ENCODE results near the gene DUS3L.

The DUS3L gene

DNA sequence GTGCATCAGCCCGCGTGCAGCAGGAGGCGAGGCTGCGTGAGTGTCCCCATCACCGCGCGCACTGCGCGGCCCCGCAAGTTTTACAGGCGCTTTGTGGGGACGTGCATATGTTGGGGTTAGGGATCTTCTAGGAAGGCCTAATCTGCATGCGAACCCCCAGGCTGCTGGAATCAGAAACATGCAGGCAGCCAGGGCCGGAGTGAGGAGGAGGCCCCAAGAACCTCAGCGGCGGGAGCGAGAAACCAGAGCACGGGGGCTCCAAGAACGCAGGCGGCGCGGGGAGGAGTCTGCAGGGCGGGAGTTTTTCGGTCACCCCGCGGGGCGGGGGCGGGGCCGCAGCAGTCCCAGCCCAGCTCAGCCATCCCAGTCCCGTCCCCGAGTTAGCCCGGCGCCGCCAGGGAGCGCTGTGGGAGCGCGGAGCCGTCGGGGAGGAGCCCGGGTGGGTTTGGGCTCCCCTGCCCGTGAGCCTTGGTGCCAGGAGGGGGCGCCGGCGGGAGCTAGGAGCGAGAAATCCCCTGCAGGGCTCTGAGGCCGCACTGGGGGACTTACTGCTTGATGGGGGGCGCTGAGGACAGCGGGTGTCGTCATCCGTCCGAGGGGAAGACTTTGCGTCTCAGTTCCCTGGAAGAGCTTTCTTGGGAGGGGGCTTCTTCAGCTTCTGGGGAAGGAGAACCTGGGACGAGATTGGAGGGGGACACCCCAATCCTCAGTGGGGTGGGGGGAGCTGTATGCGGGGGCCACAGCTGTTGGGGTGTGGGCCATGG lies 13.0 kb upstream of the DUS3L start:
- Histone ChIP-seq H3K27ac (no peak overlapping the region), H3K4me3 (ENCODE audit: low read depth, low read length) (peak overlapping the region; percentile 39), H3K36me3 (replicated peaks) (no peaks in the 10 kb centered on the region), H3K27me3 (replicated peaks) (peaks cover 15% of the 10 kb centered on the region)
- TF ChIP-seq, protein P1, sequence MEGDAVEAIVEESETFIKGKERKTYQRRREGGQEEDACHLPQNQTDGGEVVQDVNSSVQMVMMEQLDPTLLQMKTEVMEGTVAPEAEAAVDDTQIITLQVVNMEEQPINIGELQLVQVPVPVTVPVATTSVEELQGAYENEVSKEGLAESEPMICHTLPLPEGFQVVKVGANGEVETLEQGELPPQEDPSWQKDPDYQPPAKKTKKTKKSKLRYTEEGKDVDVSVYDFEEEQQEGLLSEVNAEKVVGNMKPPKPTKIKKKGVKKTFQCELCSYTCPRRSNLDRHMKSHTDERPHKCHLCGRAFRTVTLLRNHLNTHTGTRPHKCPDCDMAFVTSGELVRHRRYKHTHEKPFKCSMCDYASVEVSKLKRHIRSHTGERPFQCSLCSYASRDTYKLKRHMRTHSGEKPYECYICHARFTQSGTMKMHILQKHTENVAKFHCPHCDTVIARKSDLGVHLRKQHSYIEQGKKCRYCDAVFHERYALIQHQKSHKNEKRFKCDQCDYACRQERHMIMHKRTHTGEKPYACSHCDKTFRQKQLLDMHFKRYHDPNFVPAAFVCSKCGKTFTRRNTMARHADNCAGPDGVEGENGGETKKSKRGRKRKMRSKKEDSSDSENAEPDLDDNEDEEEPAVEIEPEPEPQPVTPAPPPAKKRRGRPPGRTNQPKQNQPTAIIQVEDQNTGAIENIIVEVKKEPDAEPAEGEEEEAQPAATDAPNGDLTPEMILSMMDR (IDR thresholded peaks at IDR 0.05; ENCODE audit: low read depth, low read length, missing control alignments): peak; percentile 88
- peak; percentile 72 for DNase-seq
- in situ Hi-C loops (cut with HindIII; ENCODE audit: low pct_ligation_motif_present, low sequenced_read_pairs): no loop called here

DNA sequence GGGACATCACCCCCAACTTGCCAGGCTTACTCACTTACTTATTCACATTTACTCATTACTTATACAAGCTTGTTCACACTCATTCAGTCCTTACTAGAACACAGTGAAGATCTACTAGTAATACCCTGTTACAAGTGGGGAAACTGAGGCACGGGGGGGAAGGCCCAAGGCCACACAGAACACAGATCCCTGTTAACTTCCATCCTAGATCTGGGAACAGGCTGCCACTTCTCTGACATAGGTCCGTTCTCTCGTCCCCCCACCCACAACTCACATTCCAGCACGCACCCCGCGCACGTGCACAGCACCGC lies 12.4 kb upstream of the DUS3L start:
- H3K27me3 ChIP-seq (replicated peaks): peaks cover 15% of the 10 kb centered on the region
- no peak for DNase-seq
- no peak overlapping the region for H3K27ac ChIP-seq
- peak overlapping the region; percentile 39 for H3K4me3 ChIP-seq (ENCODE audit: low read depth, low read length)
- TF ChIP-seq, protein P1 (IDR thresholded peaks at IDR 0.05; ENCODE audit: low read depth, low read length, missing control alignments): no peak
- in situ Hi-C loops (cut with HindIII; ENCODE audit: low pct_ligation_motif_present, low sequenced_read_pairs): no loop called here
- no peaks in the 10 kb centered on the region for H3K36me3 ChIP-seq (replicated peaks)

DNA sequence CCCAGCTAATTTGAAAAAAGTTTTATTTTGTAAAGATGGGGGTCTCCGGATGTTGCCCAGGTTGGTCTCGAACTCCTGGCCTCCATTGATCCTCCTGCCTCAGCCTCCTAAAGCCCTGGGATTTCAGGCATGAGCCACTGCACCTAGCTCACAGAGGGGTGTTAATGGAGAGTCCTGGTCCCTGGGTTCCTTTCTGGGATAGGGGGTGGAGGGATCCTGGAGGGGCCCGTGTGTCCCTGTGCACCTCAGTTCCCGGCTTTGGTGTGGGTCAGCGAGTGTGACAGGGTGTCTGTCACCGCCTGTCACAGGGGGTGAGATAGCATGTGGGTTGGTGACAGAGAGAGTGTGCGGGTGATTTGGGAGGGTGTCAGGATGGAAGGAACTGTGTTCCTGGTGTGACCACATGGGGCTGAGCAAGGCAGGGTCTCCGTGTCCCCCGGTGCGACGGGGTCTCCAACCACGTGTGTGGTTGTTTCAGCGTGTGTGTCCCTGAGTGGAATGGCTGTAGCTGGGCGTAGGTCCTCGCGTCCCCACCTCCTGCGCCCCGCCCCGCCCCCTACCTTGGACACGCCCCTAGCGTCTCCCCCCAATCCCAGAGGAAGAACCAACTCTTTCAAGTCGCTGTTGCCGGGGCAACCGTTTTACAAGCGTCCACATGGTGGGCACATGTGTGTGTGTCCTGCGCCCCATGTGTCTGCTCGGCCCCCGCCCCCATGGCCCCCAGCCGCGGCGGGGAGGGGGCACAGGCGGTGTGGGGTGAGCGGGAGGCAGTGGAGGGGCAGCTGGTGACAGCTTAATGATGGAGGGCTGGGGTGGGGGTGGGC lies 11.0 kb upstream of the DUS3L start:
- TF ChIP-seq, protein P1 (IDR thresholded peaks at IDR 0.05; ENCODE audit: low read depth, low read length, missing control alignments): no peak
- peaks cover 15% of the 10 kb centered on the region for H3K27me3 ChIP-seq (replicated peaks)
- no peak for DNase-seq
- no peak overlapping the region for H3K27ac ChIP-seq
- in situ Hi-C loops (cut with HindIII; ENCODE audit: low pct_ligation_motif_present, low sequenced_read_pairs): no loop called here
- H3K4me3 ChIP-seq (ENCODE audit: low read depth, low read length): no peak overlapping the region
- H3K36me3 ChIP-seq (replicated peaks): no peaks in the 10 kb centered on the region

DNA sequence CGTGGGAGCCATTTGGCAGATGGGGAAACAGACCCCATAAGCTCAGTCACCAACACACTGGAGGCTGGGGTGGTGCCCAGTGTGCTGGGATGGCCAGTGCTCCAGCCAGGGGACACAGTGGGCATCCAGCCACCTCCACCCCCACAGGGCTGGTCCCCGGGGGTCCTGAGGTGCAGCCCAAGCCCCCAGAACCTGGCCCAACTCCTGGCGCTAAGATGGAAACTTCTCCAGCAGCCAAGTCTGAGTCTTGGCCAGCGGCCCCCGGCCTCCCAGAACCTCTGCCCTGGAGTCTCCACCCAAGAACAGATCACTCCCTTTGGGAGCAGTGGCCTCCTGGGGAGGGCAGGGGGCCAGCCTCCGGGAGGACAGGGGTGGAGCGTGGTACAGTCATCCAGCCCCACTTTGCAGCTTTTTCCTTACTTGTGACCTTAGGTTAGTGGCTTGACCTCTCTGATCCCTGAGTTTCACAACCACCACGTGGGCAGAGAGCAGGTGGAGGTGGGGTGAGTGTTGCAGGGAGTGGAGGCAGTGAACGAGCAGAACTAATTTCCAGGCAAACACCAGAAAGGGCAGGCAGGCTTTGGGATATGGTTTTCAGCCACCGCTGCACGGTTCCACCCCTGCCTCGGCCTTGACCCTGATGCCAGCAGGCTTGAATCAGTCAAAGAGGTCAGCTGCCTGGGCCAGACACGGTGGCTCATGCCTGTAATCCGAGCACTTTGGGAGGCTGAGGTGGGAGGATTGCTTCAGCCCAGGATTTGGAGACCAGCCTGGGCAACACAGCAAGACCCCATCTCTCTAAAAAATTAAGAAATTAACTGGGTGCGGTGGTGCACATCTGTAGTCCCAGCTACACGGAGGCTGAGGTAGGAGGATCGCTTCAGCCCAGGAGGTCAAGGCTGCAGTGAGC lies 9.7 kb upstream of the DUS3L start:
- in situ Hi-C loops (cut with HindIII; ENCODE audit: low pct_ligation_motif_present, low sequenced_read_pairs): no loop called here
- H3K27me3 ChIP-seq (replicated peaks): peaks cover 9% of the 10 kb centered on the region
- H3K4me3 ChIP-seq (ENCODE audit: low read depth, low read length): no peak overlapping the region
- no peaks in the 10 kb centered on the region for H3K36me3 ChIP-seq (replicated peaks)
- TF ChIP-seq, protein P1 (IDR thresholded peaks at IDR 0.05; ENCODE audit: low read depth, low read length, missing control alignments): no peak
- no peak overlapping the region for H3K27ac ChIP-seq
- no peak for DNase-seq

DNA sequence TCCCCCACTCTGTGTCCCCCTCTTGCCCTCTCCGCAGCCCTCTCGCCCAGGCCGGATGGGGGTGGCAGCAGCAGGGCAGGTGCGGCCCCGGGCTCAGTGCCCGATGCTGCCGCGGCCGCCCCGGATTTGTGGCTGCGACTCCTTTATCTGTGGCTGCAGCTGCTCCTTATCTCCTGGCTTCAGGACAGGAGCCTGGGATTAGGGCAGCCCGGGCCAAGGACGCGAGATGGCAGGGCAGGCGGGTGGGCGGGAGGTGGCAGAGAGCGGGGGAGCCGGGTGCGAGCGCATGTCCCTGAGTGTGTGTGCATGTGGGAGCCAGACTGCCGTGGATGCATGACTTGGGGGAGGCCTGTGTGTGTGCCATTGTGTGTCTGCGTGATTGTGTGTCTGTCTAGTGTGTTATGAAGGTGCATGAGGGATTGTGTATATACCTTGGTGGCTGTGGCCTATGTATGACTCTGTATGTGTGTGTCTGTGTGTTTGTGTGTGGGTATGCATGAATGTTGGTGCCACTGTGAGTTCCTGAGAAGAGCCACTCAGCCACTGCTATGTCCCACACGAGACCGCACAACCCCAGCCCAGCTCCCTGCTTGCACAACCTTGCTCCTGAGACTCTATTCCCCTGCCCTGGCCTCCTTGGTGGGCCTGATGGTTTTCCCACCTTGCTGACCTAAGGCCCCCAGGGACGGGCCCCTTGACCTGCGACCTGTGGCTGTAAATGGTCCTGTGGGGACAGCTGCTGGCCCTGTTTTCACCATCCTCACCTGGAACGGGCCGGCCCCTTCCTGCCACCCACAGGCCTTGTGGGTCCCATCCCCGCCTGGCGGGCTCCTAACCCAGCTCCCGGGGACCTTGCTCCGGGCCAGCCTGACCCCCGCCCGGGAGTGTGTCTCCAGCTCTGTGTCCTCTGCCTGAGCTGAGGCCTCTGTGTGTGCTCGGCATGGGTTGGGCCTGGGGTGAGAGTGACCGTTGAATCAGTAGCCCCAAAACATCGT lies 8.6 kb upstream of the DUS3L start:
- H3K27me3 ChIP-seq (replicated peaks): peaks cover 4% of the 10 kb centered on the region
- DNase-seq: no peak

More for the DNA sequence above, 8.6 kb upstream of the DUS3L start:
- H3K4me3 ChIP-seq (ENCODE audit: low read depth, low read length): no peak overlapping the region
- no peaks in the 10 kb centered on the region for H3K36me3 ChIP-seq (replicated peaks)
- in situ Hi-C loops (cut with HindIII; ENCODE audit: low pct_ligation_motif_present, low sequenced_read_pairs): no loop called here
- TF ChIP-seq, protein P1 (IDR thresholded peaks at IDR 0.05; ENCODE audit: low read depth, low read length, missing control alignments): no peak
- H3K27ac ChIP-seq: no peak overlapping the region

Measured in brain microvascular endothelial cell (primary cell).